Left ventricle myocardium inferior (tissue), 1 donor: ENCODE data around the gene FANCC. TPM values are rescaled to one million over a fixed set of nuclear protein-coding genes. Genes with fewer than 3 reads are reported as not detected.

Source experiments
- DNase-seq: peaks from one replicate; pipeline ENCODE4 v3.0.0-alpha.2; 2020
- H3K27ac ChIP-seq: fragments of 200-600 bp; replicated peaks from 2 replicates; pipeline ENCODE4 v1.8.0; 2021
- H3K27me3 ChIP-seq: fragments of 200-600 bp; 2 replicates; pipeline ENCODE4 v1.8.0; 2021; ENCODE audit warnings: low read depth
- H3K36me3 ChIP-seq: fragments of 200-600 bp; 2 replicates; pipeline ENCODE4 v1.8.0; 2021
- H3K4me1 ChIP-seq: fragments of 200-600 bp; 2 replicates; pipeline ENCODE4 v1.8.0; 2021
- H3K4me3 ChIP-seq: fragments of 200-600 bp; 2 replicates; pipeline ENCODE4 v1.8.0; 2021; ENCODE audit warnings: mild to moderate bottlenecking, moderate library complexity
- H3K9me3 ChIP-seq: fragments of 200-600 bp; replicated peaks from 2 replicates; pipeline ENCODE4 v1.8.0; 2021
- intact Hi-C: fragments of 100-400 bp; cut with micrococcal nuclease; formaldehyde crosslinking; loops from one replicate; pipeline ENCODE4 v1.11.0; 2022
- total RNA-seq: library from RNA; stranded (reverse); fragmentation: NEBNext Ultra II Directional; extraction: Animal tissue kit (Norgen Biotek cat#: 25700); gene quantifications from one replicate; pipeline ENCODE4 v1.2.1, GENCODE V29; 2021
- TF ChIP-seq, protein P1 (sequence below): fragments of 200-600 bp; IDR thresholded peaks from 2 replicates; pipeline ENCODE4 v1.8.0; 2021; ENCODE audit warnings: antibody characterized with exemption, mild to moderate bottlenecking, borderline replicate concordance
- donor health status: DM: no; HTN: yes; CAD: no; lungs with severe emphysema.

FANCC gene
- total RNA-seq, 1 donor from 2014 or later, result 4.1 TPM

DNA sequence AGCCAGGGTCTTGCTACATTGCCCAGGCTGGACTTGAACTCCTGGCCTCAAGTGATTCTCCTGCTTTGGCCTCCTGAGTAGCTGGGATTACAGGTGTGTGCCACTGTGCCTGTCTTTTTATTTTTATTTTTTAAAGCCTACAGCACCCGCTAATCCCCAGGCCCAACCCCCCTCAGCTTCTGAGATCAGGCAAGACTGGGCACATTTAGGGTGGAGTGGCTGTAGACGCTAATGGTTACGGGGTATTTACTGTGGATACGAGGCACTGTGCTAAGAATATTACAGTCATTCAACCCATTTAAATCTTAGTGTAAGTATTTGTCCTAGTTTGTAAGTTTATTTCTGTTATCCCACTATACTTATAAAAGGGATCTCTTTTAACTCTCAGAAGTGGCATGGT is 175.2 kb downstream of the FANCC start:
- Histone ChIP-seq H3K27ac (no peak overlapping the region), H3K4me3 (no peak overlapping the region), H3K36me3 (no peaks in the 10 kb centered on the region), H3K4me1 (no peaks in the 10 kb centered on the region), H3K9me3 (no peaks in the 10 kb centered on the region), H3K27me3 (no peaks in the 10 kb centered on the region)
- TF ChIP-seq, protein P1, sequence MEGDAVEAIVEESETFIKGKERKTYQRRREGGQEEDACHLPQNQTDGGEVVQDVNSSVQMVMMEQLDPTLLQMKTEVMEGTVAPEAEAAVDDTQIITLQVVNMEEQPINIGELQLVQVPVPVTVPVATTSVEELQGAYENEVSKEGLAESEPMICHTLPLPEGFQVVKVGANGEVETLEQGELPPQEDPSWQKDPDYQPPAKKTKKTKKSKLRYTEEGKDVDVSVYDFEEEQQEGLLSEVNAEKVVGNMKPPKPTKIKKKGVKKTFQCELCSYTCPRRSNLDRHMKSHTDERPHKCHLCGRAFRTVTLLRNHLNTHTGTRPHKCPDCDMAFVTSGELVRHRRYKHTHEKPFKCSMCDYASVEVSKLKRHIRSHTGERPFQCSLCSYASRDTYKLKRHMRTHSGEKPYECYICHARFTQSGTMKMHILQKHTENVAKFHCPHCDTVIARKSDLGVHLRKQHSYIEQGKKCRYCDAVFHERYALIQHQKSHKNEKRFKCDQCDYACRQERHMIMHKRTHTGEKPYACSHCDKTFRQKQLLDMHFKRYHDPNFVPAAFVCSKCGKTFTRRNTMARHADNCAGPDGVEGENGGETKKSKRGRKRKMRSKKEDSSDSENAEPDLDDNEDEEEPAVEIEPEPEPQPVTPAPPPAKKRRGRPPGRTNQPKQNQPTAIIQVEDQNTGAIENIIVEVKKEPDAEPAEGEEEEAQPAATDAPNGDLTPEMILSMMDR, result no peak
- no peak for DNase-seq
- intact Hi-C loops, result no loop called here

DNA sequence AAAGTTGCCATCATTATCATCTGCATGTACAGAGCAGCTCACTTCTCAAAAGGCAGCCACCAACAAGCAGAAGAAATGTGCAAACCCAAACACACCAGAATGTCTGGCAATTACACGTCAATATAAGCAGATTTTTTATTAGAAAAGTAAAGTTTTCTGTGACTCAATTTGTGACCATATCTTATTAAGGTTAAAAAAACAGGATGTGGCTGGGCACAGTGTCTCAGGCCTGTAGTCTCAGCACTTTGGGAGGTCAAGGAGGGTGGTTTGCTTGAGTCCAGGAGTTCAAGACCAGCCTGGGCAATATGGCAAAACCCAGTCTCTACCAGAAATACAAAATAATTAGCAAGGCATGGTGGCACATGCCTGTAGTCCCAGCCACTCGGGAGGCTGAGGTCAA is 176.7 kb downstream of the FANCC start:
- H3K4me1 ChIP-seq, result no peaks in the 10 kb centered on the region
- H3K27ac ChIP-seq, result no peak overlapping the region
- intact Hi-C loops, result no loop called here
- TF ChIP-seq, protein P1, result no peak
- no peaks in the 10 kb centered on the region for H3K27me3 ChIP-seq
- DNase-seq, result no peak
- H3K4me3 ChIP-seq, result no peak overlapping the region
- no peaks in the 10 kb centered on the region for H3K36me3 ChIP-seq
- H3K9me3 ChIP-seq, result no peaks in the 10 kb centered on the region

DNA sequence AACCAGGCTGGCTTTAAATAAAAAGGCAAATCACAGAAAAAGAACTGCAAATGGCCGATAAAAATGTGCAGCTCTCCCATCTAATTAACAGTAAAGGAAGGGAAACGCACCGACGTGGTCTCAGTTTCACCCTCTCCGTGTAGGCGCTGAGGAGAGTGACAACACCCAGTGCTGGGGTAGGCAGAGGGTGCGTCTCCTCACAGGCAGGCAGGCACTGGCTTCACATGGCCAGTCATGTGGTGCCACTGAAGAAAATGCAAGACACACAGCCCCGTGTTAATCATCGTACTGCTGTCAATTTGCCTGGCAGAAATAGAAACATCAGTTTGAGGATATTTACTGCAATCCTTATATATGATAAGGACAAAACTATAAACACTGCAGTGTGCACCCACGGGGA is 178.4 kb downstream of the FANCC start:
- no peak overlapping the region for H3K27ac ChIP-seq
- H3K36me3 ChIP-seq, result no peaks in the 10 kb centered on the region
- no peak for DNase-seq

DNA sequence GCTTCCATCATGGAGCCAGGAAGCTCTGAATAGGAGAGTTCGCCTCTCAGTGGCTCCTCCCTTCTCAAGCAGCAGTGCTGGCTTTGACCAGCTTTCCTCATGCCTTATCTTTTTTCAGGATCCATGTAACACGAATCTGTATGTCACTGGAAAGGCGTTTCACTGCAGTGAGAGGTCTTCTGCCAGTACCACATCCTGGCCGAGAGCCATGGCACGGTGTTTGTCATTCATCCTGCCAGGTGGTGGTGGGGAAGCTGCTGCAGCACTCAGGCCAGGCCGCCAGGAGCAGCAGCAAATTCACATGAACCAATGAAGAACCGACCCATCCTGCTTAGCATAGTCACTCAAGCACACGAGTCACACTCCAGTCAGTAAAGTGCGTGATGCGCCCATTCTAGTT is 179.0 kb downstream of the FANCC start:
- H3K4me1 ChIP-seq, result no peaks in the 10 kb centered on the region
- no peaks in the 10 kb centered on the region for H3K9me3 ChIP-seq
- H3K27ac ChIP-seq, result no peak overlapping the region
- no peak overlapping the region for H3K4me3 ChIP-seq
- intact Hi-C loops, result no loop called here
- TF ChIP-seq, protein P1, result no peak
- no peak for DNase-seq
- H3K36me3 ChIP-seq, result no peaks in the 10 kb centered on the region
- H3K27me3 ChIP-seq, result no peaks in the 10 kb centered on the region

More for the DNA sequence above, 178.4 kb downstream of the FANCC start:
- H3K27me3 ChIP-seq, result no peaks in the 10 kb centered on the region
- intact Hi-C loops, result no loop called here
- no peaks in the 10 kb centered on the region for H3K4me1 ChIP-seq
- no peaks in the 10 kb centered on the region for H3K9me3 ChIP-seq
- no peak overlapping the region for H3K4me3 ChIP-seq
- TF ChIP-seq, protein P1, result no peak

DNA sequence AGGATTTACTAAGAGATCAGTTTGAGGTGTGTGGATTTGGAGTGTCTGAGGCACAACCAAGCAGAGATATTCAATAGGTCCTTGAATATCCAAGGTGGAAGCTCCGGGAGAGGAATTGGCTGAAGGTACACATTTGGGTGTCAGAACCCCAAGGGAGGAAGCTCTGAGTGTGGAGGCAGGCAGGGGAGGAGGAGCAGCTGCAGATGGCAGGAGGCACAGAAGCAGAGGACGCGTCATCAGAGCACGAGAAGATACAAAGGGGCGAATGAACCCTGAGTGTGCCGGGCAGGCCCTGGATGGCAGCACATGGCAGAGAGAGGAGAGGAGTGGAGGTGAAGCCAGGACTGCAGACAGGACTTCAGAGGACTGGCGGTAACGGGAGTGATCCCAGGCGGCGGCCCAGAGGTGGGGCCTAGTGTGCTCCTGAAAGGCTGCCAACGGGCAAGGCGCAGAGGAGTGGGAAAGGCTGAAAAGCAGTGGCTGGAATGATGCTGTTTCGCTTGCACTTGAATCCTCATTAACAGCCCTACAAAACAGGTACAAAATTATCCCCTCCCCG is 179.8 kb downstream of the FANCC start:
- Histone ChIP-seq H3K27me3 (no peaks in the 10 kb centered on the region), H3K4me1 (no peaks in the 10 kb centered on the region), H3K4me3 (no peak overlapping the region), H3K9me3 (no peaks in the 10 kb centered on the region), H3K36me3 (no peaks in the 10 kb centered on the region), H3K27ac (no peak overlapping the region)
- TF ChIP-seq, protein P1, result no peak
- intact Hi-C loops, result no loop called here
- DNase-seq, result no peak

DNA sequence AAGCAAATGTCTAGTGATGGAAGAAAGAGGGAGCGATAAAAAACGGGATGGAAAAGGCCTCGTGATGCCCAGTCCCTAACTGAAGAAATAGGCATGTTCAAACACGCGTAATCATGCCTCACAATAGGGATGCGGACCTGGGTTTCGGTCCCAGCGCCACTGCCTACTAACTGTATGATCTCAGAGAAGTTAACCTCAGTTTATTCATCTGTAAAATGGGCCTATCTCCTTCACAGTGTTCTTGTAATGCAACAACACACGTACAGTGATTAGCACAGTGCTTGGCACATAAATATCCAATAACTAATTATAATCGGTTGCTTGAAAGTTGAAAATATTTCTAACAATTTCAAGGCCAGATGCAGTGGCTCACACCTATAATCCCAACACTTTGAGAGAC is 181.8 kb downstream of the FANCC start:
- no peak for DNase-seq
- Histone ChIP-seq H3K4me1 (peaks cover 4% of the 10 kb centered on the region), H3K4me3 (no peak overlapping the region), H3K9me3 (no peaks in the 10 kb centered on the region), H3K27me3 (no peaks in the 10 kb centered on the region), H3K36me3 (no peaks in the 10 kb centered on the region), H3K27ac (no peak overlapping the region)
- intact Hi-C loops, result no loop called here
- TF ChIP-seq, protein P1, result no peak
